Nephron progenitor cell (in vitro differentiated cells): Measurements from ENCODE around the gene NUDT5.
A peak's percentile ranks its signal among the peaks of the same experiment; 100 is the strongest.

Source experiments
- DNase-seq: peaks from one replicate; pipeline ENCODE4 v3.0.0; 2021
- H3K27ac Mint-ChIP-seq: 2 replicates; pipeline ENCODE4 v1.8.0; 2021; ENCODE audit warnings: mild to moderate bottlenecking, moderate library complexity, mixed read lengths
- H3K27me3 Mint-ChIP-seq: 2 replicates; pipeline ENCODE4 v1.8.0; 2021; ENCODE audit warnings: mild to moderate bottlenecking, low read depth, mixed read lengths; ENCODE audit not compliant: poor library complexity
- H3K36me3 Mint-ChIP-seq: 2 replicates; pipeline ENCODE4 v1.8.0; 2021; ENCODE audit warnings: low read depth, mixed read lengths
- H3K4me1 Mint-ChIP-seq: 2 replicates; pipeline ENCODE4 v1.8.0; 2021; ENCODE audit warnings: mixed read lengths
- H3K4me3 Mint-ChIP-seq: 2 replicates; pipeline ENCODE4 v1.8.0; 2021; ENCODE audit warnings: mild to moderate bottlenecking, moderate library complexity, mixed read lengths
- H3K9me3 Mint-ChIP-seq: 2 replicates; pipeline ENCODE4 v1.8.0; 2021; ENCODE audit warnings: mild to moderate bottlenecking, moderate library complexity, mixed read lengths
- CTCF ChIP-seq: fragments of 200-600 bp; sonication (generic); IDR thresholded peaks from 2 replicates; pipeline ENCODE4 v1.5.0; 2021; ENCODE audit warnings: antibody characterized with exemption

NUDT5 gene

GRCh38 chr10:12212454-12212853, 16.8 kb upstream of the NUDT5 start:
- no peak overlapping the region for H3K4me3 Mint-ChIP-seq
- no peak overlapping the region for H3K27ac Mint-ChIP-seq
- no peak for DNase-seq
- peaks cover 72% of the 10 kb centered on the region for H3K36me3 Mint-ChIP-seq
- peaks cover 20% of the 10 kb centered on the region for H3K4me1 Mint-ChIP-seq
- no peaks in the 10 kb centered on the region for H3K27me3 Mint-ChIP-seq
- no peak for TF ChIP-seq CTCF
- H3K9me3 Mint-ChIP-seq: peaks cover 37% of the 10 kb centered on the region

- H3K36me3 Mint-ChIP-seq: peaks cover 99% of the 10 kb centered on the region
- peaks cover 50% of the 10 kb centered on the region for H3K9me3 Mint-ChIP-seq
- H3K27ac Mint-ChIP-seq: no peak overlapping the region
- H3K4me3 Mint-ChIP-seq: no peak overlapping the region
- H3K4me1 Mint-ChIP-seq: no peaks in the 10 kb centered on the region
- H3K27me3 Mint-ChIP-seq: no peaks in the 10 kb centered on the region
- DNase-seq: no peak
- no peak for TF ChIP-seq CTCF
Observed at GRCh38 chr10:12208460-12208859, 12.8 kb upstream of the NUDT5 start.

- Mint-ChIP-seq H3K4me3 (no peak overlapping the region), H3K36me3 (peaks cover 99% of the 10 kb centered on the region), H3K27ac (no peak overlapping the region), H3K4me1 (no peaks in the 10 kb centered on the region), H3K9me3 (peaks cover 44% of the 10 kb centered on the region), H3K27me3 (no peaks in the 10 kb centered on the region)
- TF ChIP-seq CTCF: no peak
- no peak for DNase-seq
Observed at GRCh38 chr10:12207114-12207513, 11.4 kb upstream of the NUDT5 start.

GRCh38 chr10:12205082-12205481, 9.4 kb upstream of the NUDT5 start:
- Mint-ChIP-seq H3K4me3 (no peak overlapping the region), H3K27ac (no peak overlapping the region), H3K27me3 (no peaks in the 10 kb centered on the region), H3K4me1 (peaks cover 8% of the 10 kb centered on the region), H3K36me3 (peaks cover 92% of the 10 kb centered on the region), H3K9me3 (peaks cover 30% of the 10 kb centered on the region)
- TF ChIP-seq CTCF: no peak
- no peak for DNase-seq

GRCh38 chr10:12202226-12202625, 6.5 kb upstream of the NUDT5 start:
- peaks cover 11% of the 10 kb centered on the region for H3K9me3 Mint-ChIP-seq
- peaks cover 76% of the 10 kb centered on the region for H3K36me3 Mint-ChIP-seq
- H3K4me1 Mint-ChIP-seq: peaks cover 18% of the 10 kb centered on the region
- no peak for TF ChIP-seq CTCF
- no peak for DNase-seq
- no peaks in the 10 kb centered on the region for H3K27me3 Mint-ChIP-seq
- H3K27ac Mint-ChIP-seq: no peak overlapping the region
- H3K4me3 Mint-ChIP-seq: no peak overlapping the region

- Mint-ChIP-seq H3K9me3 (peaks cover 7% of the 10 kb centered on the region), H3K27me3 (no peaks in the 10 kb centered on the region), H3K27ac (peak overlapping the region; percentile 33), H3K4me1 (peaks cover 24% of the 10 kb centered on the region), H3K4me3 (no peak overlapping the region), H3K36me3 (peaks cover 69% of the 10 kb centered on the region)
- TF ChIP-seq CTCF: no peak
- no peak for DNase-seq
Observed at GRCh38 chr10:12201543-12201942, 5.9 kb upstream of the NUDT5 start.
